ENCODE results near the gene BCAS3. TPM values are rescaled to one million over a fixed set of nuclear protein-coding genes. Genes with fewer than 3 reads are reported as not detected.

BCAS3 gene
- total and polyA plus RNA-seq, 11 donors = 4.5 to 23.5 (median 17.9) TPM

DNA sequence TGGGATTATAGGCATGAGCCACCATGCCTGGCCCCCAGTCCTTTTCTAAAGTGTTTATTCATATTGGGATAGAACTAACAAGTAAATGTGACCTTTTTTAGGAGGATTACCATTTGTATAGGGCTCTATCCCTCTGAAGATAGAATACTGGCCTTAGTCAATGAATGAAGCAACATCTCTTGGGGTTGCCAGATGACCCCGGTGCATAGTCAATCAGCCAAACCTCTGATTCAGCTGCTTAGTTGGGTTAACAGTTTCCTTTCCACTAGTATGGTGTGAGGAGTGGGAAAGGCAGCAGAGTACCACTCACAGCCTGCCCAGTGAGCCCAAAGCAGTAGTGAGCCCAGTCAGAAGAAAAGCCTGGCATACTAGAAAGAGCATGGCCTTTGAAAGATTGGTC, 627.4 kb downstream of the BCAS3 start:
- no peak for TF ChIP-seq POLR2A (IDR thresholded peaks at IDR 0.05)
- TF ChIP-seq, protein P1, sequence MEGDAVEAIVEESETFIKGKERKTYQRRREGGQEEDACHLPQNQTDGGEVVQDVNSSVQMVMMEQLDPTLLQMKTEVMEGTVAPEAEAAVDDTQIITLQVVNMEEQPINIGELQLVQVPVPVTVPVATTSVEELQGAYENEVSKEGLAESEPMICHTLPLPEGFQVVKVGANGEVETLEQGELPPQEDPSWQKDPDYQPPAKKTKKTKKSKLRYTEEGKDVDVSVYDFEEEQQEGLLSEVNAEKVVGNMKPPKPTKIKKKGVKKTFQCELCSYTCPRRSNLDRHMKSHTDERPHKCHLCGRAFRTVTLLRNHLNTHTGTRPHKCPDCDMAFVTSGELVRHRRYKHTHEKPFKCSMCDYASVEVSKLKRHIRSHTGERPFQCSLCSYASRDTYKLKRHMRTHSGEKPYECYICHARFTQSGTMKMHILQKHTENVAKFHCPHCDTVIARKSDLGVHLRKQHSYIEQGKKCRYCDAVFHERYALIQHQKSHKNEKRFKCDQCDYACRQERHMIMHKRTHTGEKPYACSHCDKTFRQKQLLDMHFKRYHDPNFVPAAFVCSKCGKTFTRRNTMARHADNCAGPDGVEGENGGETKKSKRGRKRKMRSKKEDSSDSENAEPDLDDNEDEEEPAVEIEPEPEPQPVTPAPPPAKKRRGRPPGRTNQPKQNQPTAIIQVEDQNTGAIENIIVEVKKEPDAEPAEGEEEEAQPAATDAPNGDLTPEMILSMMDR (IDR thresholded peaks at IDR 0.05) = no peak
- no peak overlapping the region for H3K4me3 ChIP-seq
- no peaks in the 10 kb centered on the region for H3K9me3 ChIP-seq
- no peak overlapping the region for H3K27ac ChIP-seq
- DNase-seq = no peak
- no peaks in the 10 kb centered on the region for H3K27me3 ChIP-seq
- 63 to 78% (median 73%) methylated on average over 1 of the region's 1 CpG for WGBS, 4 donors
- H3K36me3 ChIP-seq = no peaks in the 10 kb centered on the region
- no peaks in the 10 kb centered on the region for H3K4me1 ChIP-seq
- no peak for ATAC-seq
- intact Hi-C loops (cut with DNase I) = no loop called here

DNA sequence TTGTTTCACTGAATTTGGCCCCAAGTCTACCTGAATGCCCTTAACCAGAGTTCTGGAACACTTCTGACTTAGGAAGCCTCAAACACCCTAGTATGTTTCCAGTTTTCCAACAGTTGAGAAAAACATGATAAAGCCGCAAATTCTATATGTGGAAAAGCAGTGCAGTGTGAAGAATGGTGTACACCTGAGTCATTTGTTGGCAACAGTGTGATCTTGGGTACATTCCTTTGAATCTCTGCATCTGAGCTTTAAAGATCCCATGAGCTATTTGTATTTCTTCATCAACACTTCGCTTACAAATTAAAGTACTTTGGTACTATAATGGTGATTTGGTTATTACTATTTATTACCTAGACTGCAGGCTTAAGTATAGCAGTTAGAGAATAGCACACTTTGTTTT, 628.4 kb downstream of the BCAS3 start:
- Histone ChIP-seq H3K4me3 (no peak overlapping the region), H3K27ac (no peak overlapping the region), H3K4me1 (no peaks in the 10 kb centered on the region), H3K36me3 (no peaks in the 10 kb centered on the region), H3K9me3 (no peaks in the 10 kb centered on the region), H3K27me3 (no peaks in the 10 kb centered on the region)
- 93 to 100% (median 97%) methylated on average over 2 of the region's 2 CpGs for WGBS, 4 donors
- ATAC-seq (no peak), DNase-seq (no peak)
- intact Hi-C loops (cut with DNase I) = no loop called here
- no peak for TF ChIP-seq POLR2A (IDR thresholded peaks at IDR 0.05)
- TF ChIP-seq, protein P1 (IDR thresholded peaks at IDR 0.05) = no peak

DNA sequence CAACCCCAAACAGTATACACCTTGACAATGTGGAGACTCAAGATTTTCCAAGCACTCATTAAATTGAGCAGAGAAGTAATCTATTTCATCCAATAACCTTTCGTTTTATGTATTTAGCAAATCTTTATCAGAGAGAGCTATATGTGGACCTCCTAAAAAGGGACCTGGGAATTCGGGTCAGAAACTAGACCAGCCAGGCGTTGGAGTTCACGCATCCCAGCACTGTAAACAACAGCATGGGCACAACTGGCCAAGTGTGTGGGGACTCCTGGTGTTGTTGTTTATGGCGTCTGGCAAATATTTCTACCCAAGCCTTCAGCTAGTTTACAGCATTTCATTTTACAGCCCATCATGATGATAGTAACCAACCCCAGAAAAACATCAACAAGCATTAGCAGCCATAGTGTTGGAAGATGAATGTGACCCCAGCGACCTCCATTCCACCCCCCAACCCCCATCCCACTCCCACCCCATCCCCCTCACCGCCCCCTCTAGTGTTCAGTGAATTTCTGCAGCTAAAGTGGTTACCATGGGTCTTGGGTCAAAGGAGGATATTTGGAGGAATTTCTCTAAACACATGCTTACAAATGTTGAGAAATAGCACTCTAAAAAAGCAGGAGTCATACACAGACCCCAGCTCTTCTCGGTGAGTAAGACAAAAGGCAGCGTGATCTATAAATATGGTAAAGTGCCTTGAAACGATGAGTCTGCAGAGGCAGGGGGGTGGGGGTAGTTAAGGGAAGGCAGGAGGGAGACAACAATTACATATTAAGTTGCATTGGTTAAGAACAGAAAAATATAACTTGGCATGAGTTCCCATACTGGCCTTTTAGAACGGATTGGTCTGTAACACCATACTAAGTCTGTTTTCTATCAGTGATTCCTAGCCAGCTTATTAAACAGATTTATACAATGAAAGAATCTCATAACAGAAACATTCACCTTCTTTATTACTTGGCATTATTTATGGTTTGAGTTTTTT, 630.5 kb downstream of the BCAS3 start:
- WGBS, 4 donors = 84 to 86% (median 85%) methylated on average over 11 of the region's 11 CpGs
- DNase-seq (no peak), ATAC-seq (no peak)
- no peaks in the 10 kb centered on the region for H3K27me3 ChIP-seq
- intact Hi-C loops (cut with DNase I) = no loop called here
- no peaks in the 10 kb centered on the region for H3K36me3 ChIP-seq
- TF ChIP-seq POLR2A (IDR thresholded peaks at IDR 0.05) = no peak
- TF ChIP-seq, protein P1 (IDR thresholded peaks at IDR 0.05) = no peak
- H3K4me1 ChIP-seq = peaks cover 0 to 7% (median 2%) of the 10 kb centered on the region in 12 donors
- no peaks in the 10 kb centered on the region for H3K9me3 ChIP-seq
- no peak overlapping the region for H3K4me3 ChIP-seq
- peak overlapping the region in 2 of 12 donors; percentile 4 to 32 for H3K27ac ChIP-seq

All from heart left ventricle (tissue), 16 donors.